WTC11 (cell line): Measurements from ENCODE around the gene EEIG2.

Source experiments
- CBFB ChIP-seq: sonication (generic); formaldehyde crosslinking; IDR thresholded peaks from 2 replicates; pipeline ENCODE4 v1.8.1; 2022; ENCODE audit warnings: mild to moderate bottlenecking, low read depth, missing genetic modification reagents
- FOXK1 ChIP-seq: sonication (generic); formaldehyde crosslinking; IDR thresholded peaks from 2 replicates; pipeline ENCODE4 v1.8.0; 2022; ENCODE audit warnings: mild to moderate bottlenecking, moderate library complexity, missing genetic modification reagents
- IRF2 ChIP-seq: sonication (generic); formaldehyde crosslinking; IDR thresholded peaks from 2 replicates; pipeline ENCODE4 v1.8.0; 2022; ENCODE audit warnings: low read depth, missing genetic modification reagents, borderline replicate concordance
- NFATC4 ChIP-seq: fragments of 250-450 bp; sonication (Bioruptor Pico); IDR thresholded peaks from 2 replicates; pipeline ENCODE4 v1.9.0; 2021; ENCODE audit warnings: mild to moderate bottlenecking
- NFYB ChIP-seq: sonication (generic); formaldehyde crosslinking; conservative IDR thresholded peaks from 2 replicates; pipeline ENCODE4 v1.8.0; 2022; ENCODE audit warnings: low read depth, missing genetic modification reagents
- NR1H2 ChIP-seq: sonication (generic); formaldehyde crosslinking; IDR thresholded peaks from 2 replicates; pipeline ENCODE4 v1.9.0; 2021; ENCODE audit warnings: mild to moderate bottlenecking, moderate library complexity, missing genetic modification reagents
- RELA ChIP-seq: sonication (generic); formaldehyde crosslinking; IDR thresholded peaks from 2 replicates; pipeline ENCODE4 v1.8.1; 2022; ENCODE audit warnings: missing genetic modification reagents, mild to moderate bottlenecking, borderline replicate concordance
- TF ChIP-seq, protein P1 (sequence below): fragments of 200-600 bp; IDR thresholded peaks from 2 replicates; pipeline ENCODE4 v1.8.0; 2022; ENCODE audit warnings: antibody characterized with exemption
- TF ChIP-seq, protein P2 (sequence below): sonication (generic); formaldehyde crosslinking; IDR thresholded peaks from 2 replicates; pipeline ENCODE4 v1.8.0; 2022; ENCODE audit warnings: mild to moderate bottlenecking, missing genetic modification reagents
- TF ChIP-seq, protein P3 (sequence below): fragments of 250-450 bp; sonication (Bioruptor Pico); IDR thresholded peaks from 2 replicates; pipeline ENCODE4 v1.9.0; 2021; ENCODE audit warnings: mild to moderate bottlenecking
- TF ChIP-seq, protein P4 (sequence below): sonication (generic); formaldehyde crosslinking; IDR thresholded peaks from 2 replicates; pipeline ENCODE4 v1.8.1; 2023; ENCODE audit warnings: mild to moderate bottlenecking, missing genetic modification reagents
- TF ChIP-seq, protein P5 (sequence below): fragments of 250-450 bp; sonication (Bioruptor Pico); conservative IDR thresholded peaks from 2 replicates; pipeline ENCODE4 v1.9.0; 2021; ENCODE audit warnings: mild to moderate bottlenecking
- TF ChIP-seq, protein P6 (sequence below): sonication (generic); formaldehyde crosslinking; IDR thresholded peaks from 2 replicates; pipeline ENCODE4 v1.8.1; 2023; ENCODE audit warnings: mild to moderate bottlenecking, missing genetic modification reagents, moderate library complexity

DNA sequence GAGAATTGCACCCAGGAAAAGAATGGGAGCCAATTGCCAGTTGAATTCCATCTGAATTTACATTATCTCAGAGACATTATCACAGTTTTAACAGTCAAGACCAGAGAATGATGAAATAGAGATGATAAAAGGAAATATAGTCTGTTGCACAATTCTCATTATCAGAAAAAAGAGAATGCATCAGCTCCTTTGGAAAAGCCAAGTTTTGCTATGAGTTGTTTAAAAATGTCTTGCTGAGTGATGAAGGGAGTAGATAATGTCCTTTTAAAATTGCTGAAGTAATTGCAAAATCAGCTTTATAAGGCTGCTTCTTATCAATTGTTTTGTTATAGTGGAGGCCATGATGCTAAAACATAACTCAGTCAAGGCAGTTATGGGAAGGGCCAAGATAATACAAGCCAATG lies 37.9 kb upstream of the EEIG2 start:
- TF ChIP-seq, protein P1, sequence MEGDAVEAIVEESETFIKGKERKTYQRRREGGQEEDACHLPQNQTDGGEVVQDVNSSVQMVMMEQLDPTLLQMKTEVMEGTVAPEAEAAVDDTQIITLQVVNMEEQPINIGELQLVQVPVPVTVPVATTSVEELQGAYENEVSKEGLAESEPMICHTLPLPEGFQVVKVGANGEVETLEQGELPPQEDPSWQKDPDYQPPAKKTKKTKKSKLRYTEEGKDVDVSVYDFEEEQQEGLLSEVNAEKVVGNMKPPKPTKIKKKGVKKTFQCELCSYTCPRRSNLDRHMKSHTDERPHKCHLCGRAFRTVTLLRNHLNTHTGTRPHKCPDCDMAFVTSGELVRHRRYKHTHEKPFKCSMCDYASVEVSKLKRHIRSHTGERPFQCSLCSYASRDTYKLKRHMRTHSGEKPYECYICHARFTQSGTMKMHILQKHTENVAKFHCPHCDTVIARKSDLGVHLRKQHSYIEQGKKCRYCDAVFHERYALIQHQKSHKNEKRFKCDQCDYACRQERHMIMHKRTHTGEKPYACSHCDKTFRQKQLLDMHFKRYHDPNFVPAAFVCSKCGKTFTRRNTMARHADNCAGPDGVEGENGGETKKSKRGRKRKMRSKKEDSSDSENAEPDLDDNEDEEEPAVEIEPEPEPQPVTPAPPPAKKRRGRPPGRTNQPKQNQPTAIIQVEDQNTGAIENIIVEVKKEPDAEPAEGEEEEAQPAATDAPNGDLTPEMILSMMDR: no peak
- TF ChIP-seq, protein P2, sequence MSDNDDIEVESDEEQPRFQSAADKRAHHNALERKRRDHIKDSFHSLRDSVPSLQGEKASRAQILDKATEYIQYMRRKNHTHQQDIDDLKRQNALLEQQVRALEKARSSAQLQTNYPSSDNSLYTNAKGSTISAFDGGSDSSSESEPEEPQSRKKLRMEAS (CRISPR knock-in tag): no peak
- TF ChIP-seq IRF2 (CRISPR knock-in tag) (no peak), NFATC4 (CRISPR knock-in tag) (no peak), FOXK1 (CRISPR knock-in tag) (no peak), CBFB (no peak), NFYB (no peak), NR1H2 (CRISPR knock-in tag) (no peak), RELA (CRISPR knock-in tag) (no peak)
- TF ChIP-seq, protein P3, sequence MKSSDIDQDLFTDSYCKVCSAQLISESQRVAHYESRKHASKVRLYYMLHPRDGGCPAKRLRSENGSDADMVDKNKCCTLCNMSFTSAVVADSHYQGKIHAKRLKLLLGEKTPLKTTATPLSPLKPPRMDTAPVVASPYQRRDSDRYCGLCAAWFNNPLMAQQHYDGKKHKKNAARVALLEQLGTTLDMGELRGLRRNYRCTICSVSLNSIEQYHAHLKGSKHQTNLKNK (CRISPR knock-in tag): no peak
- TF ChIP-seq, protein P4, sequence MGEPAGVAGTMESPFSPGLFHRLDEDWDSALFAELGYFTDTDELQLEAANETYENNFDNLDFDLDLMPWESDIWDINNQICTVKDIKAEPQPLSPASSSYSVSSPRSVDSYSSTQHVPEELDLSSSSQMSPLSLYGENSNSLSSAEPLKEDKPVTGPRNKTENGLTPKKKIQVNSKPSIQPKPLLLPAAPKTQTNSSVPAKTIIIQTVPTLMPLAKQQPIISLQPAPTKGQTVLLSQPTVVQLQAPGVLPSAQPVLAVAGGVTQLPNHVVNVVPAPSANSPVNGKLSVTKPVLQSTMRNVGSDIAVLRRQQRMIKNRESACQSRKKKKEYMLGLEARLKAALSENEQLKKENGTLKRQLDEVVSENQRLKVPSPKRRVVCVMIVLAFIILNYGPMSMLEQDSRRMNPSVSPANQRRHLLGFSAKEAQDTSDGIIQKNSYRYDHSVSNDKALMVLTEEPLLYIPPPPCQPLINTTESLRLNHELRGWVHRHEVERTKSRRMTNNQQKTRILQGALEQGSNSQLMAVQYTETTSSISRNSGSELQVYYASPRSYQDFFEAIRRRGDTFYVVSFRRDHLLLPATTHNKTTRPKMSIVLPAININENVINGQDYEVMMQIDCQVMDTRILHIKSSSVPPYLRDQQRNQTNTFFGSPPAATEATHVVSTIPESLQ (CRISPR knock-in tag): no peak
- TF ChIP-seq, protein P5, sequence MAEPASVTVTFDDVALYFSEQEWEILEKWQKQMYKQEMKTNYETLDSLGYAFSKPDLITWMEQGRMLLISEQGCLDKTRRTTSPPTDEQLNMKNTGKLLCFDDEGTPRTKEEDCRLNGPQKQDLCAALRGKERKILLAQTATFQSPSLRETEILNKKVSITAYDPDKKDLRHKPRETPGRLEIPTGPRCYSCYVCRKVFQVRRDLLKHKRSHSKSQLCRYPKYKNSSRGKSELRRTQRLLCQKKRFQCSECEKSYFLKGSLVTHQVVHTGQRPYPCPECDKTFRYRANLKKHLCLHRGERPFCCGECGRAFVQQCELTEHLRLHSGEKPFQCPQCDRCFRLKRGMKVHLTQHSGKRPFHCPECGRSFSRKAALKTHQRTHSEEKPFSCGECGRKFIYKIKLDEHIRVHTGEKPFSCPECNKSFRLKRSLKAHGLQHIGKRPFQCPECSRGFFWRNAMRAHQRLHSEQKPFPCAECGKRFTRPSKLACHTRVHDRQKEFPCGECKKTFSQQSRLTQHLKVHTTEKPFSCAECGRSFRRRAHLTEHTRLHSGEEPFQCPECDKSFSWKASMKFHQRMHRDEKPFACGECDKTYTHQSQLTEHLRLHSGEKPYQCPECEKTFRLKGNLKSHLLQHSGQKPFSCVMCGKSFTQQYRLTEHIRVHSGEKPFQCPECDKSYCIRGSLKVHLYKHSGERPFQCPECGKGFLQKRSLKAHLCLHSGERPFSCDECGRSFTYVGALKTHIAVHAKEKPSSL: no peak
- TF ChIP-seq, protein P6, sequence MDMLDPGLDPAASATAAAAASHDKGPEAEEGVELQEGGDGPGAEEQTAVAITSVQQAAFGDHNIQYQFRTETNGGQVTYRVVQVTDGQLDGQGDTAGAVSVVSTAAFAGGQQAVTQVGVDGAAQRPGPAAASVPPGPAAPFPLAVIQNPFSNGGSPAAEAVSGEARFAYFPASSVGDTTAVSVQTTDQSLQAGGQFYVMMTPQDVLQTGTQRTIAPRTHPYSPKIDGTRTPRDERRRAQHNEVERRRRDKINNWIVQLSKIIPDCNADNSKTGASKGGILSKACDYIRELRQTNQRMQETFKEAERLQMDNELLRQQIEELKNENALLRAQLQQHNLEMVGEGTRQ (CRISPR knock-in tag): no peak
